IMR-90 (cell line): ENCODE measurements around the gene DZIP1. TPM values are rescaled to one million over a fixed set of nuclear protein-coding genes. Genes with fewer than 3 reads are reported as not detected.

Experiments used
- ATAC-seq: fragments of 200-7000 bp; cut with Tn5 transposase; 2 replicates; pipeline ENCODE4 v1.9.1; 2020; ENCODE audit warnings: low read depth, mild to moderate bottlenecking, moderate library complexity
- BruUV-seq: library from RNA; stranded (reverse); fragments of 400-500 nt; replicated peaks from 2 replicates; lab custom pipeline; 2021; lab: Mats Ljungman, UMichigan
- CTCF ChIA-PET: fragments of 300-600 bp; formaldehyde crosslinking; extraction: SDS; loops from one replicate; lab custom pipeline; 2021; ENCODE audit warnings: antibody characterized with exemption; lab: Yijun Ruan, JAX
- POLR2A ChIA-PET: fragments of 300-600 bp; sonication (Branson Sonifier 250); formaldehyde crosslinking; loops from one replicate; lab custom pipeline; 2022; ENCODE audit warnings: antibody characterized with exemption; ENCODE audit not compliant: unreplicated experiment; lab: Charles Lee
- DNase-seq: peaks from one replicate; pipeline ENCODE4 v3.0.0; 2013
- H2AFZ ChIP-seq: replicated peaks from 2 replicates; pipeline ENCODE3; 2013; ENCODE audit warnings: low read length, mild to moderate bottlenecking; ENCODE audit not compliant: poor library complexity
- H2AK5ac ChIP-seq: 2 replicates; pipeline ENCODE4 v1.6.1; 2013; ENCODE audit warnings: low read depth, low read length, inconsistent platforms
- H2AK9ac ChIP-seq: replicated peaks from 2 replicates; pipeline ENCODE3; 2013; ENCODE audit warnings: mild to moderate bottlenecking, low read depth, low read length, moderate library complexity; ENCODE audit not compliant: poor library complexity
- H2BK120ac ChIP-seq: 2 replicates; pipeline ENCODE4 v1.6.1; 2013; ENCODE audit warnings: low read depth, low read length, inconsistent platforms
- H2BK15ac ChIP-seq: 3 replicates; pipeline ENCODE4 v1.6.1; 2013; ENCODE audit warnings: low read depth, low read length, inconsistent platforms
- H2BK20ac ChIP-seq: 2 replicates; pipeline ENCODE4 v1.6.1; 2013; ENCODE audit warnings: low read depth, mild to moderate bottlenecking, inconsistent platforms, low read length, moderate library complexity
- H2BK5ac ChIP-seq: 2 replicates; pipeline ENCODE4 v1.6.1; 2013; ENCODE audit warnings: mild to moderate bottlenecking, low read depth, low read length, inconsistent platforms; ENCODE audit not compliant: poor library complexity, severe bottlenecking
- H3K14ac ChIP-seq: replicated peaks from 2 replicates; pipeline ENCODE4 v1.6.1; 2013; ENCODE audit warnings: low read depth, low read length, inconsistent platforms
- H3K18ac ChIP-seq: 2 replicates; pipeline ENCODE4 v1.6.1; 2013; ENCODE audit warnings: low read depth, low read length, control low read depth
- H3K23ac ChIP-seq: 2 replicates; pipeline ENCODE4 v1.6.1; 2013; ENCODE audit warnings: low read depth, low read length, inconsistent platforms
- H3K27ac ChIP-seq: 2 replicates; pipeline ENCODE4 v1.5.1; 2013; ENCODE audit warnings: mild to moderate bottlenecking, control low read depth, low read length; ENCODE audit not compliant: insufficient read depth
- H3K27me3 ChIP-seq: 2 replicates; pipeline ENCODE4 v1.6.1; 2013; ENCODE audit warnings: low read length; ENCODE audit not compliant: control insufficient read depth, insufficient read depth
- H3K36me3 ChIP-seq: 2 replicates; pipeline ENCODE4 v1.6.1; 2013; ENCODE audit warnings: low read length, mixed read lengths; ENCODE audit not compliant: control insufficient read depth, insufficient read depth
- H3K4ac ChIP-seq: 2 replicates; pipeline ENCODE4 v1.6.1; 2013; ENCODE audit warnings: low read depth, low read length, inconsistent platforms
- H3K4me1 ChIP-seq: 2 replicates; pipeline ENCODE4 v1.6.1; 2013; ENCODE audit warnings: low read length, mixed read lengths; ENCODE audit not compliant: control insufficient read depth, insufficient read depth
- H3K4me2 ChIP-seq: 2 replicates; pipeline ENCODE4 v1.6.1; 2013; ENCODE audit warnings: low read depth, mild to moderate bottlenecking, control low read depth, low read length, moderate library complexity
- H3K4me3 ChIP-seq: 2 replicates; pipeline ENCODE4 v1.5.1; 2013; ENCODE audit warnings: low read depth, mild to moderate bottlenecking, control low read depth, low read length, moderate library complexity; ENCODE audit not compliant: insufficient read depth
- H3K56ac ChIP-seq: 2 replicates; pipeline ENCODE4 v1.6.1; 2013; ENCODE audit warnings: low read length, inconsistent platforms; ENCODE audit not compliant: insufficient read depth; ENCODE audit errors: extremely low read depth
- H3K79me1 ChIP-seq, 2 experiments: 2 replicates each; pipeline ENCODE4 v1.6.1; 2013; ENCODE audit warnings: low read length in 2 of 2, inconsistent platforms in 1 of 2, low read depth in 1 of 2
- H3K9ac ChIP-seq: 2 replicates; pipeline ENCODE4 v1.6.1; 2013; ENCODE audit warnings: low read depth, low read length, control low read depth
- H3K9me1 ChIP-seq: 2 replicates; pipeline ENCODE4 v1.6.1; 2013; ENCODE audit warnings: low read length, inconsistent platforms; ENCODE audit not compliant: insufficient read depth
- H3K9me3 ChIP-seq: 2 replicates; pipeline ENCODE4 v1.6.1; 2013; ENCODE audit warnings: low read length; ENCODE audit not compliant: control insufficient read depth, insufficient read depth
- H4K20me1 ChIP-seq: 2 replicates; pipeline ENCODE4 v1.6.1; 2013; ENCODE audit warnings: low read length, inconsistent platforms; ENCODE audit not compliant: insufficient read depth
- H4K5ac ChIP-seq: 2 replicates; pipeline ENCODE4 v1.6.1; 2013; ENCODE audit warnings: mild to moderate bottlenecking, low read depth, low read length, control low read depth
- H4K8ac ChIP-seq, 2 experiments: 2 replicates each; pipeline ENCODE4 v1.6.1; 2013; ENCODE audit warnings: low read depth in 2 of 2, low read length in 2 of 2, control low read depth in 1 of 2, inconsistent platforms in 1 of 2
- H4K91ac ChIP-seq: 2 replicates; pipeline ENCODE4 v1.6.1; 2013; ENCODE audit warnings: low read depth, low read length, inconsistent platforms; ENCODE audit not compliant: insufficient read depth
- CHD1 ChIP-seq: IDR thresholded peaks from 2 replicates; pipeline ENCODE4 v1.6.1; 2012; ENCODE audit warnings: low read depth, low read length, improper control_type of control experiment
- CTCF ChIP-seq: conservative IDR thresholded peaks from 2 replicates; pipeline ENCODE4 v1.5.1; 2012; ENCODE audit warnings: mild to moderate bottlenecking, low read depth, low read length, improper control_type of control experiment
- FOS ChIP-seq: fragments of 150-350 bp; IDR thresholded peaks from 2 replicates; pipeline ENCODE4 v1.6.1; 2016; ENCODE audit warnings: low read depth, low read length
- MAFK ChIP-seq: IDR thresholded peaks from 2 replicates; pipeline ENCODE4 v1.6.1; 2012; ENCODE audit warnings: low read depth, low read length, improper control_type of control experiment
- MAZ ChIP-seq: IDR thresholded peaks from 2 replicates; pipeline ENCODE4 v1.6.1; 2012; ENCODE audit warnings: low read depth, mild to moderate bottlenecking, low read length, improper control_type of control experiment, moderate library complexity, borderline replicate concordance
- POLR2A ChIP-seq: IDR thresholded peaks from 2 replicates; pipeline ENCODE4 v1.6.1; 2012; ENCODE audit warnings: mild to moderate bottlenecking, low read depth, low read length
- RCOR1 ChIP-seq: IDR thresholded peaks from 2 replicates; pipeline ENCODE4 v1.6.1; 2012; ENCODE audit warnings: mild to moderate bottlenecking, low read length, improper control_type of control experiment; ENCODE audit not compliant: insufficient replicate concordance
- SMC3 ChIP-seq: fragments of 150-350 bp; IDR thresholded peaks from 2 replicates; pipeline ENCODE4 v1.6.1; 2016; ENCODE audit warnings: low read depth, mild to moderate bottlenecking, antibody characterized with exemption, low read length, moderate library complexity
- USF2 ChIP-seq: fragments of 150-350 bp; IDR thresholded peaks from 2 replicates; pipeline ENCODE4 v1.6.1; 2017; ENCODE audit warnings: mild to moderate bottlenecking, antibody characterized with exemption, low read length, low read depth
- WGBS, 2 experiments: methylation state at CpG; one replicate each; pipeline versions ENCODE4 v1.1.5 to v1.1.7; 2013; ENCODE audit warnings: missing lambda C conversion rate in 2 of 2; ENCODE audit not compliant: insufficient read length in 1 of 2; ENCODE audit errors: extremely low coverage in 2 of 2; 5-methylcytosine and 5-hydroxymethylcytosine counted together
- dilution Hi-C: fragments of 300-500 bp; cut with HindIII; formaldehyde crosslinking; loops from one replicate; pipeline ENCODE4 v1.14.3; 2018; ENCODE audit warnings: low sequenced_read_pairs; ENCODE audit not compliant: unreplicated experiment
- in situ Hi-C: fragments of 300-500 bp; cut with MboI; formaldehyde crosslinking; loops from 3 replicates; pipeline ENCODE4 v1.14.3; 2019; ENCODE audit warnings: low sequenced_read_pairs, inconsistent platforms, mixed read lengths
- intact Hi-C: fragments of 100-400 bp; cut with micrococcal nuclease; formaldehyde crosslinking; loops from 2 replicates; pipeline ENCODE4 v1.10.0; 2022
- polyA plus RNA-seq, 3 experiments: library from polyadenylated mRNA; depleted of rRNA; stranded (reverse); fragments of >200 nt; gene quantifications; 2 replicates each; pipeline ENCODE4 v1.2.3, GENCODE V29; 2012; ENCODE audit warnings: low replicate concordance in 1 of 3
- total RNA-seq: library from RNA; depleted of rRNA; stranded (reverse); fragments of >200 nt; gene quantifications from 2 replicates; pipeline ENCODE4 v1.2.3, GENCODE V29; 2012

DZIP1 gene
- total and polyA plus RNA-seq, 2 of the 4 experiments (the other 2 are of a cell fraction), result 12.2 to 15.9 TPM

GRCh38 chr13:95679722-95680121 is 35.2 kb upstream of the DZIP1 start:
- no peak overlapping the region for H4K5ac ChIP-seq
- H4K91ac ChIP-seq, result no peak overlapping the region
- peaks cover 27% of the 10 kb centered on the region for H4K20me1 ChIP-seq
- no peak overlapping the region for H3K4ac ChIP-seq
- no peak overlapping the region for H3K9ac ChIP-seq
- H3K14ac ChIP-seq, result no peak overlapping the region
- in situ Hi-C loops (no loop called here), intact Hi-C loops (loop anchor here (10.0 kb wide), 1 partner anchor 95 kb away; no protein-coding TSS in a partner anchor), dilution Hi-C loops (no loop called here)
- CTCF ChIA-PET, result no interaction called here
- H2BK20ac ChIP-seq, result no peak overlapping the region
- H2BK15ac ChIP-seq, result no peak overlapping the region
- H2BK5ac ChIP-seq, result no peak overlapping the region
- no peak overlapping the region for H4K8ac ChIP-seq
- H2BK120ac ChIP-seq, result no peak overlapping the region
- H3K27ac ChIP-seq, result no peak overlapping the region
- H3K56ac ChIP-seq, result no peak overlapping the region
- H3K4me2 ChIP-seq, result peak overlapping the region; percentile 47; the same call in 1 of the 2 replicates
- TF ChIP-seq SMC3 (no peak), MAZ (no peak), CHD1 (no peak), MAFK (no peak), FOS (no peak), POLR2A (no peak), USF2 (no peak), RCOR1 (no peak), CTCF (no peak)
- no peak overlapping the region for H2AK5ac ChIP-seq
- H3K4me3 ChIP-seq, result no peak overlapping the region
- no peak overlapping the region for H3K23ac ChIP-seq
- no peak overlapping the region for H2AK9ac ChIP-seq
- H3K36me3 ChIP-seq, result no peaks in the 10 kb centered on the region
- no peak for DNase-seq
- no peaks in the 10 kb centered on the region for H3K9me3 ChIP-seq
- H2AFZ ChIP-seq, result no peak overlapping the region
- peaks cover 6 to 55% of the 10 kb centered on the region in 2 experiments; a peak in 3 of 4 replicates for H3K79me1 ChIP-seq
- POLR2A ChIA-PET, result interaction anchor here (0.7 kb wide), 1 partner anchor 9 kb away, joined by 3 read pairs; no protein-coding TSS in a partner anchor
- no peaks in the 10 kb centered on the region for H3K9me1 ChIP-seq
- WGBS, 2 experiments, result no CpG with 5 or more reads among the region's 2 CpGs
- H3K4me1 ChIP-seq, result peaks cover 2% of the 10 kb centered on the region; the same call in 1 of the 2 replicates
- no peak for ATAC-seq
- no peak overlapping the region for H3K18ac ChIP-seq
- H3K27me3 ChIP-seq, result no peaks in the 10 kb centered on the region
- BruUV-seq, result no TSS peak
